ENCODE measurements around the gene GATAD1.
"Not testable (repeated sequence)": the region's sequence is repeated elsewhere in the genome, so short reads cannot be mapped to it uniquely, and the experiment has no call there.

DNA sequence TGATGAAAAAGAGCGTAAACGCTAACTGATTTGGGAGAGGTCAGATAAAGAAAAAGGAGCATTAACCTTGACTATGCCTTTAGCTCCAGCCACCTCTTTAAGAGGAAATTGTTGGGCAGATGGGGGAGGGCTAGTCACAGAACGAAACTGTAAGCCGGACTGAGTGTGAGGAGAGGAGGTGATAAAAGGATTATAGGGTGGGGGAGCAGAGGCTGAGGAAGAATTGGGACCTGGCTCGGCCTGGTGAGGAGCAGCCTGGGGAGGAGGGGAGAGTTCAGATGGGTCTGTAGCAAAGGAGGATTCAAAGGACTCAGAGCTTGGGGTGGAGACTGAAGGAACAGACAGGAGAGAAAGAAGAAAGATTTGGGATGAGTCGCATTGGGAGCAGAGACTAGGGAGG, 36.3 kb downstream of the GATAD1 start:
- TF ChIP-seq ZKSCAN1 (IDR thresholded peaks at IDR 0.05; ENCODE audit: low read length); CHD2 (IDR thresholded peaks at IDR 0.05; ENCODE audit: low read depth, low read length); FOXP1 (IDR thresholded peaks at IDR 0.05); FOXP1 (CRISPR knock-in tag; IDR thresholded peaks at IDR 0.05); ZNF280D (CRISPR knock-in tag; IDR thresholded peaks at IDR 0.05); ZNF232 (CRISPR knock-in tag; IDR thresholded peaks at IDR 0.05; ENCODE audit: borderline replicate concordance); CBX2 (IDR thresholded peaks at IDR 0.05; ENCODE audit: low read depth, low read length); CBX2 (CRISPR knock-in tag; IDR thresholded peaks at IDR 0.05; ENCODE audit: low read depth); SP1 (IDR thresholded peaks at IDR 0.05); SP1 (CRISPR knock-in tag; IDR thresholded peaks at IDR 0.05); GATAD2A (CRISPR knock-in tag; IDR thresholded peaks at IDR 0.05); GABPA (IDR thresholded peaks at IDR 0.05; ENCODE audit: low read depth, low read length); GABPA (CRISPR knock-in tag; IDR thresholded peaks at IDR 0.05; ENCODE audit: low read depth); NFRKB (IDR thresholded peaks at IDR 0.05); YY1 (IDR thresholded peaks at IDR 0.05; ENCODE audit: insufficient read depth, insufficient replicate concordance, low read depth, low read length): not testable (repeated sequence)
- TF ChIP-seq, protein P1, sequence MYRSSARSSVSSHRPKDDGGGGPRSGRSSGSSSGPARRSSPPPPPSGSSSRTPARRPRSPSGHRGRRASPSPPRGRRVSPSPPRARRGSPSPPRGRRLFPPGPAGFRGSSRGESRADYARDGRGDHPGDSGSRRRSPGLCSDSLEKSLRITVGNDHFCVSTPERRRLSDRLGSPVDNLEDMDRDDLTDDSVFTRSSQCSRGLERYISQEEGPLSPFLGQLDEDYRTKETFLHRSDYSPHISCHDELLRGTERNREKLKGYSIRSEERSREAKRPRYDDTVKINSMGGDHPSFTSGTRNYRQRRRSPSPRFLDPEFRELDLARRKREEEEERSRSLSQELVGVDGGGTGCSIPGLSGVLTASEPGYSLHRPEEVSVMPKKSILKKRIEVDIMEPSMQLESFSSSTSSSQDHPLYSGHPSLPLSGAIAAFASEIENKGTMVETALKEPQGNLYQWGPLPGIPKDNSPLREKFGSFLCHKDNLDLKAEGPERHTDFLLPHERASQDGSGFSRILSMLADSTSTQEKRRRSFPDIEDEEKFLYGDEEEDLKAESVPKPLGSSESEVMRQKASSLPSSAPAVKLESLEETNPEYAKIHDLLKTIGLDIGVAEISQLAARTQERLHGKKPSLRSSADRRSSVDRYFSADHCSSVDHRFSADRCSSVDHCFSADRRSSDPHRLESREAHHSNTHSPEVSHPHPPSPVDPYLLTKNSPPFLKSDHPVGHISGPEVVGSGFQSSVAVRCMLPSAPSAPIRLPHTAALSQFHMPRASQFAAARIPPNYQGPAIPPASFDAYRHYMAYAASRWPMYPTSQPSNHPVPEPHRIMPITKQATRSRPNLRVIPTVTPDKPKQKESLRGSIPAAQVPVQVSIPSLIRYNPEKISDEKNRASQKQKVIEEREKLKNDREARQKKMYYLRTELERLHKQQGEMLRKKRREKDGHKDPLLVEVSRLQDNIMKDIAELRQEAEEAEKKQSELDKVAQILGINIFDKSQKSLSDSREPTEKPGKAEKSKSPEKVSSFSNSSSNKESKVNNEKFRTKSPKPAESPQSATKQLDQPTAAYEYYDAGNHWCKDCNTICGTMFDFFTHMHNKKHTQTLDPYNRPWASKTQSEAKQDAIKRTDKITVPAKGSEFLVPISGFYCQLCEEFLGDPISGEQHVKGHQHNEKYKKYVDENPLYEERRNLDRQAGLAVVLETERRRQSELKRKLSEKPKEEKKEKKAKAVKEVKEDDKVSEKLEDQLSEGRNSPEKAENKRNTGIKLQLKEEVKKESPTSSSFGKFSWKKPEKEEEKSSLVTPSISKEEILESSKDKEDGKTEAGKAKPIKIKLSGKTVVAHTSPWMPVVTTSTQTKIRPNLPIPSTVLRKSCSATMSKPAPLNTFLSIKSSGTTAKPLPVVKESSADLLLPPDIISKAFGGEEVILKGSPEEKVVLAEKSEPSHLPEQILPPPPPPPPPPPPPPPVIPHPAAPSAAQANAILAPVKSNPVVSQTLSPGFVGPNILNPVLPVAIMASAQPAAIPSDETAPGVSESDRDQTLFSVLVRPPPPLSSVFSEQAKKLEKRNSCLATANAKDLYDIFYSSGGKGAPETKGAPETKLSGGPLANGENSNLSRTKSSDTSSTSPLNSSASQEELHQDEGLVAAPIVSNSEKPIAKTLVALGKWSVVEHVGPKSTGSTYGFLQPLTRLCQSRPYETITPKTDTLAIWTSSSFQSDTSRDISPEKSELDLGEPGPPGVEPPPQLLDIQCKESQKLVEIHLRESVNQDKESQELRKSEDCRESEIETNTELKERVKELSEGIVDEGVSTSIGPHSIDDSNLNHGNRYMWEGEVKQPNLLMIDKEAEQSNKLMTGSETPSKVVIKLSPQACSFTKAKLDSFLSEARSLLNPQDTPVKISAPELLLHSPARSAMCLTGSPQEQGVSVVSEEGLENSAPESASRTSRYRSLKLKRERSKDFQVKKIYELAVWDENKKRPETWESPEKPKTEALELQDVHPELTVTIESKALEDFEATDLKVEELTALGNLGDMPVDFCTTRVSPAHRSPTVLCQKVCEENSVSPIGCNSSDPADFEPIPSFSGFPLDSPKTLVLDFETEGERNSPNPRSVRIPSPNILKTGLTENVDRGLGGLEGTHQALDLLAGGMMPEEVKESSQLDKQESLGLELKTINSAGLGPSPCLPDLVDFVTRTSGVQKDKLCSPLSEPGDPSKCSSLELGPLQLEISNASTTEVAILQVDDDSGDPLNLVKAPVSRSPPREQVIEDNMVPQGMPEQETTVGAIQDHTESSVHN (CRISPR knock-in tag; IDR thresholded peaks at IDR 0.05) = not testable (repeated sequence)
- TF ChIP-seq, protein P2, sequence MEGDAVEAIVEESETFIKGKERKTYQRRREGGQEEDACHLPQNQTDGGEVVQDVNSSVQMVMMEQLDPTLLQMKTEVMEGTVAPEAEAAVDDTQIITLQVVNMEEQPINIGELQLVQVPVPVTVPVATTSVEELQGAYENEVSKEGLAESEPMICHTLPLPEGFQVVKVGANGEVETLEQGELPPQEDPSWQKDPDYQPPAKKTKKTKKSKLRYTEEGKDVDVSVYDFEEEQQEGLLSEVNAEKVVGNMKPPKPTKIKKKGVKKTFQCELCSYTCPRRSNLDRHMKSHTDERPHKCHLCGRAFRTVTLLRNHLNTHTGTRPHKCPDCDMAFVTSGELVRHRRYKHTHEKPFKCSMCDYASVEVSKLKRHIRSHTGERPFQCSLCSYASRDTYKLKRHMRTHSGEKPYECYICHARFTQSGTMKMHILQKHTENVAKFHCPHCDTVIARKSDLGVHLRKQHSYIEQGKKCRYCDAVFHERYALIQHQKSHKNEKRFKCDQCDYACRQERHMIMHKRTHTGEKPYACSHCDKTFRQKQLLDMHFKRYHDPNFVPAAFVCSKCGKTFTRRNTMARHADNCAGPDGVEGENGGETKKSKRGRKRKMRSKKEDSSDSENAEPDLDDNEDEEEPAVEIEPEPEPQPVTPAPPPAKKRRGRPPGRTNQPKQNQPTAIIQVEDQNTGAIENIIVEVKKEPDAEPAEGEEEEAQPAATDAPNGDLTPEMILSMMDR (CRISPR knock-in tag; IDR thresholded peaks at IDR 0.05) = not testable (repeated sequence)
